ENCODE results near the gene MCEMP1.

Gene MCEMP1

GRCh38 chr19:7672522-7672921 lies 4.4 kb upstream of the MCEMP1 start:
- DNase-seq, result no peak

- peak; percentile 95 for DNase-seq
These were observed 2.6 kb upstream of the MCEMP1 start for GRCh38 chr19:7674010-7675005.

GRCh38 chr19:7676376-7676775 lies 514 bp upstream of the MCEMP1 start:
- DNase-seq, result peak; percentile 67

GRCh38 chr19:7677669-7678311 lies 900 bp downstream of the MCEMP1 start:
- no peak for DNase-seq

- peak; percentile 50 for DNase-seq
These were observed 2.3 kb downstream of the MCEMP1 start for GRCh38 chr19:7678971-7679751.

GRCh38 chr19:7679771-7680605 lies 3.1 kb downstream of the MCEMP1 start:
- no peak for DNase-seq

GRCh38 chr19:7680606-7681339 lies 3.9 kb downstream of the MCEMP1 start, which contains the start of gene TRAPPC5:
Gene TRAPPC5, plus strand, starts transcription at chr19:7680833. Its CDS starts 1,421 bp downstream, at chr19:7682254.
- peak; percentile 95 for DNase-seq

GRCh38 chr19:7681340-7682174 lies 4.7 kb downstream of the MCEMP1 start:
- DNase-seq, result peak; percentile 92

- DNase-seq, result no peak
These were observed 5.4 kb downstream of the MCEMP1 start for GRCh38 chr19:7682175-7682855.

GRCh38 chr19:7685546-7686445 lies 8.9 kb downstream of the MCEMP1 start:
- no peak for DNase-seq

GRCh38 chr19:7687177-7687576 lies 10.3 kb downstream of the MCEMP1 start:
- no peak for DNase-seq

- DNase-seq, result no peak
These were observed 12.3 kb downstream of the MCEMP1 start for GRCh38 chr19:7689165-7689564.

- no peak for DNase-seq
These were observed 13.9 kb downstream of the MCEMP1 start for GRCh38 chr19:7690779-7691258.

- DNase-seq, result no peak
These were observed 14.6 kb downstream of the MCEMP1 start for GRCh38 chr19:7691497-7691896.

GRCh38 chr19:7692417-7693088 lies 15.7 kb downstream of the MCEMP1 start:
- DNase-seq, result no peak

- DNase-seq, result no peak
These were observed 17.6 kb downstream of the MCEMP1 start for GRCh38 chr19:7694499-7694898.

GRCh38 chr19:7697721-7698287 lies 20.9 kb downstream of the MCEMP1 start:
- no peak for DNase-seq

GRCh38 chr19:7698583-7698982 lies 21.7 kb downstream of the MCEMP1 start:
- DNase-seq, result no peak

Data from suppressor macrophage treated with lipopolysaccharide for 4 hours (primary cell).